ENCODE results near the gene USP53. TPM values are rescaled to one million over a fixed set of nuclear protein-coding genes. Genes with fewer than 3 reads are reported as not detected.

Gene USP53
- total and polyA plus RNA-seq, 2 of the 13 experiments (the other 11 are each of a cell fraction or from before 2014, with no cell fraction given): 5.3 to 8.1 TPM

- peak; percentile 35; the same call in 1 of the 2 replicates for TF ChIP-seq ZIK1 (CRISPR knock-in tag; IDR thresholded peaks at IDR 0.05; ENCODE audit: borderline replicate concordance, low read depth)
- no peak for TF ChIP-seq FOSL1 (CRISPR knock-in tag; IDR thresholded peaks at IDR 0.05; ENCODE audit: borderline replicate concordance)
- peak; percentile 67; the same call in 1 of the 2 replicates for TF ChIP-seq ZNF547 (CRISPR knock-in tag; IDR thresholded peaks at IDR 0.05)
- no peak for TF ChIP-seq ZNF367 (CRISPR knock-in tag; IDR thresholded peaks at IDR 0.05; ENCODE audit: borderline replicate concordance)
- TF ChIP-seq ZNF891 (CRISPR knock-in tag; IDR thresholded peaks at IDR 0.05): peak; percentile 90
- peak; percentile 6; the same call in 1 of the 2 replicates for TF ChIP-seq CEBPG (CRISPR knock-in tag; IDR thresholded peaks at IDR 0.05)
- 0 out of 2 replicates have a peak, but pooled peaks have one; percentile 35 for TF ChIP-seq ZNF281 (CRISPR knock-in tag; IDR thresholded peaks at IDR 0.05; ENCODE audit: borderline replicate concordance)
- TF ChIP-seq SRSF1 (optimal IDR thresholded peaks at IDR 0.05; ENCODE audit: low read depth, low read length): no peak
- TF ChIP-seq CSRNP1 (CRISPR knock-in tag; IDR thresholded peaks at IDR 0.05): 0 out of 2 replicates have a peak, but pooled peaks have one; percentile 48
- no peak for TF ChIP-seq SMAD3 (CRISPR knock-in tag; IDR thresholded peaks at IDR 0.05)
- 0 out of 2 replicates have a peak, but pooled peaks have one; percentile 62 for TF ChIP-seq KLF9 (CRISPR knock-in tag; IDR thresholded peaks at IDR 0.05; ENCODE audit: low read depth)
- no peak; the same call in 1 of the 2 replicates for TF ChIP-seq ZNF703 (CRISPR knock-in tag; IDR thresholded peaks at IDR 0.05; ENCODE audit: borderline replicate concordance)
- no peak for TF ChIP-seq ZNF431 (CRISPR knock-in tag; IDR thresholded peaks at IDR 0.05; ENCODE audit: borderline replicate concordance, low read depth)
- 0 out of 2 replicates have a peak, but pooled peaks have one; percentile 13 for TF ChIP-seq ZNF740 (CRISPR knock-in tag; IDR thresholded peaks at IDR 0.05)
- no peak for TF ChIP-seq MLXIP (CRISPR knock-in tag; IDR thresholded peaks at IDR 0.05; ENCODE audit: borderline replicate concordance)
- peak; percentile 31; the same call in 1 of the 2 replicates for TF ChIP-seq ZNF652 (CRISPR knock-in tag; IDR thresholded peaks at IDR 0.05; ENCODE audit: borderline replicate concordance, low read depth)
- TF ChIP-seq BHLHE40 (IDR thresholded peaks at IDR 0.05; ENCODE audit: low read length): 0 out of 2 replicates have a peak, but pooled peaks have one; percentile 3
- TF ChIP-seq PLRG1 (conservative IDR thresholded peaks at IDR 0.05): no peak
- TF ChIP-seq PAWR (CRISPR knock-in tag; IDR thresholded peaks at IDR 0.05; ENCODE audit: borderline replicate concordance): peak; percentile 83; the same call in 1 of the 2 replicates
- no peak; the same call in 1 of the 2 replicates for TF ChIP-seq SAFB2 (CRISPR knock-in tag; IDR thresholded peaks at IDR 0.05; ENCODE audit: borderline replicate concordance, low read depth)
Measured at GRCh38 chr4:119212234-119212963, at the start of gene USP53 (continued).
